CD14-positive monocyte (primary cell): ENCODE measurements around the gene FRMD3. TPM values are rescaled to one million over a fixed set of nuclear protein-coding genes. Genes with fewer than 3 reads are reported as not detected.

Experiments
- DNase-seq, 3 donors: peaks; one replicate each; pipeline ENCODE4 v3.0.0-alpha.2; 2011 to 2022
- H2AFZ ChIP-seq: 2 replicates; pipeline ENCODE4 v1.6.0; 2012; ENCODE audit warnings: mild to moderate bottlenecking, low read depth, low read length, inconsistent platforms; ENCODE audit not compliant: insufficient read depth, poor library complexity, severe bottlenecking
- H3K27ac ChIP-seq, 2 donors: 1 replicate in 1 of 2; 2 replicates in 1 of 2; pipeline ENCODE4 v1.5.1; 2012 to 2013; ENCODE audit warnings: low read length in 2 of 2, control low read depth in 1 of 2, inconsistent platforms in 1 of 2, low read depth in 1 of 2, mild to moderate bottlenecking in 1 of 2
- H3K27me3 ChIP-seq, 2 donors: one replicate each; pipeline versions ENCODE4 v1.6.0 to v1.6.1; 2011 to 2013; ENCODE audit warnings: low read length in 2 of 2; ENCODE audit not compliant: control insufficient read depth in 2 of 2, insufficient read depth in 2 of 2
- H3K36me3 ChIP-seq, 2 donors: replicated peaks in 1 of 2; 1 replicate in 1 of 2; 2 replicates in 1 of 2; pipeline versions ENCODE4 v1.5.1 to v1.6.1; 2012 to 2013; ENCODE audit warnings: low read length in 2 of 2, control low read depth in 1 of 2, inconsistent platforms in 1 of 2, mild to moderate bottlenecking in 1 of 2; ENCODE audit not compliant: insufficient read depth in 2 of 2, control insufficient read depth in 1 of 2
- H3K4me1 ChIP-seq, 2 donors: 1 replicate in 1 of 2; 2 replicates in 1 of 2; pipeline versions ENCODE4 v1.5.1 to v1.6.1; 2012 to 2013; ENCODE audit warnings: low read length in 2 of 2, control low read depth in 1 of 2, inconsistent platforms in 1 of 2, mild to moderate bottlenecking in 1 of 2, moderate library complexity in 1 of 2; ENCODE audit not compliant: insufficient read depth in 2 of 2, control insufficient read depth in 1 of 2
- H3K4me2 ChIP-seq: replicated peaks from 2 replicates; pipeline ENCODE3; 2012; ENCODE audit warnings: low read length, moderate library complexity, mild to moderate bottlenecking; ENCODE audit not compliant: poor library complexity, severe bottlenecking; ENCODE audit errors: extremely low read depth
- H3K4me3 ChIP-seq, 3 experiments: fragments of 200-600 bp in 1 of 3; sonication (generic) in 1 of 3; replicated peaks in 1 of 3; 1 replicate in 2 of 3; 2 replicates in 1 of 3; pipeline ENCODE4 v1.5.1; 2011 to 2013; ENCODE audit warnings: low read length in 3 of 3, mild to moderate bottlenecking in 3 of 3, control low read depth in 2 of 3, low read depth in 2 of 3, inconsistent platforms in 1 of 3, moderate library complexity in 1 of 3
- H3K79me2 ChIP-seq: 2 replicates; pipeline ENCODE4 v1.6.0; 2012; ENCODE audit warnings: mild to moderate bottlenecking, control low read depth, inconsistent platforms, low read length, moderate library complexity; ENCODE audit not compliant: insufficient read depth
- H3K9ac ChIP-seq: 2 replicates; pipeline ENCODE4 v1.6.0; 2017; ENCODE audit warnings: low read length, mild to moderate bottlenecking; ENCODE audit not compliant: insufficient read depth, poor library complexity, severe bottlenecking
- H3K9me3 ChIP-seq, 2 donors: replicated peaks in 1 of 2; 1 replicate in 1 of 2; 2 replicates in 1 of 2; pipeline versions ENCODE4 v1.5.1 to v1.6.1; 2012 to 2013; ENCODE audit warnings: low read length in 2 of 2, control low read depth in 1 of 2; ENCODE audit not compliant: control insufficient read depth in 1 of 2, insufficient read depth in 1 of 2
- H4K20me1 ChIP-seq: 2 replicates; pipeline ENCODE4 v1.6.0; 2012; ENCODE audit warnings: mild to moderate bottlenecking, low read length, control low read depth, moderate library complexity; ENCODE audit not compliant: insufficient read depth
- H3K27ac Mint-ChIP-seq, 7 donors: one replicate each; pipeline ENCODE4 v1.8.0; 2020; ENCODE audit warnings: mild to moderate bottlenecking in 7 of 7, mixed read lengths in 7 of 7, moderate library complexity in 6 of 7, inconsistent platforms in 2 of 7
- H3K27me3 Mint-ChIP-seq, 3 donors: one replicate each; pipeline ENCODE4 v1.8.0; 2021 to 2022; ENCODE audit warnings: low read depth in 3 of 3, mild to moderate bottlenecking in 3 of 3, mixed read lengths in 3 of 3, moderate library complexity in 3 of 3, inconsistent platforms in 1 of 3
- H3K36me3 Mint-ChIP-seq, 2 donors: one replicate each; pipeline ENCODE4 v1.8.0; 2020; ENCODE audit warnings: mixed read lengths in 2 of 2, inconsistent platforms in 1 of 2, mild to moderate bottlenecking in 1 of 2
- H3K4me1 Mint-ChIP-seq: one replicate; pipeline ENCODE4 v1.8.0; 2020; ENCODE audit warnings: mild to moderate bottlenecking, mixed read lengths
- H3K4me3 Mint-ChIP-seq, 2 donors: one replicate each; pipeline ENCODE4 v1.8.0; 2020; ENCODE audit warnings: mild to moderate bottlenecking in 2 of 2, mixed read lengths in 2 of 2, moderate library complexity in 1 of 2
- H3K9me3 Mint-ChIP-seq, 7 donors: one replicate each; pipeline ENCODE4 v1.8.0; 2020 to 2022; ENCODE audit warnings: mixed read lengths in 7 of 7, mild to moderate bottlenecking in 6 of 7, moderate library complexity in 6 of 7, inconsistent platforms in 2 of 7
- WGBS: methylation state at CpG from one replicate; pipeline ENCODE4 v1.1.5; 2013; ENCODE audit warnings: missing lambda C conversion rate; ENCODE audit not compliant: insufficient coverage; 5-methylcytosine and 5-hydroxymethylcytosine counted together
- intact Hi-C, 2 donors: fragments of 100-400 bp; cut with micrococcal nuclease; formaldehyde crosslinking; loops; one replicate each; pipeline versions ENCODE4 v1.15.0 to v1.15.1; 2023
- polyA plus RNA-seq, 3 donors: library from polyadenylated mRNA; depleted of rRNA in 1 of 3; unstranded in 2 of 3; stranded (reverse) in 1 of 3; fragments of 300-500 nt in 2 of 3; fragments of >200 nt in 1 of 3; fragmentation: Illumina TruSeq in 2 of 3; gene quantifications; 1 replicate in 2 of 3; 2 replicates in 1 of 3; pipeline ENCODE4 v1.2.3, GENCODE V29; 2012 to 2021
- TF ChIP-seq, protein P1 (sequence below): fragments of 200-600 bp; IDR thresholded peaks from one replicate; pipeline ENCODE4 v1.8.0; 2022; ENCODE audit warnings: antibody characterized with exemption, mild to moderate bottlenecking

The FRMD3 gene
- polyA plus RNA-seq, 3 donors = 2.8 to 9.8 (median 4.2) TPM

DNA sequence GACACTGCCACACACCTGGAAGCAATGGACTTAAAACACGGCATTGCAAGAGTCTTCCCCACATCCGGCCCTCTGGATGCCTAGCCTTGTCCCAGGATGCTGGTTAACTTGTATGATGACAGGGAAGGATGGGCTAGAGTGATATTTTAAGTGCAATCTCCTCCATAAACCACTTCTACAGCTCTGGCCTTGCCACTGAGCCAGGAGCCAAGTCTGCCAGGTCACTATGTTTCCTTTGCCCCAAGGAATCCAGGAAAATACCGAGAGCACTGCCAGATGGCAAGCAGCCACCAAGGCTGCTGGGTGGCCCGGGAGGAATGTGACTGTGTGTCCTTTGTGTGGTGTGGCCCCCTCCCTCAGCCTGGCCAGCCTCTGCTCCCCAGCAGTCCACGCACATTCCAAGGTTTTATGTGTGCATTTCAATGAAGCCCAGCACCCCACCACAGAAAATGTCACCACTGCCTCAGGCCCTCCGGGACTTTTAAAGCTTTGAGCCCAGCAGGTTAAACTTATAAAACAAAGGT, 106.0 kb downstream of the FRMD3 start:
- peak overlapping the region in 1 of 2 donors; percentile 47 for H3K27ac ChIP-seq
- no peak overlapping the region for H3K4me2 ChIP-seq
- peaks cover 0 to 1% (median 0%) of the 10 kb centered on the region in 7 donors for H3K9me3 Mint-ChIP-seq

DNA sequence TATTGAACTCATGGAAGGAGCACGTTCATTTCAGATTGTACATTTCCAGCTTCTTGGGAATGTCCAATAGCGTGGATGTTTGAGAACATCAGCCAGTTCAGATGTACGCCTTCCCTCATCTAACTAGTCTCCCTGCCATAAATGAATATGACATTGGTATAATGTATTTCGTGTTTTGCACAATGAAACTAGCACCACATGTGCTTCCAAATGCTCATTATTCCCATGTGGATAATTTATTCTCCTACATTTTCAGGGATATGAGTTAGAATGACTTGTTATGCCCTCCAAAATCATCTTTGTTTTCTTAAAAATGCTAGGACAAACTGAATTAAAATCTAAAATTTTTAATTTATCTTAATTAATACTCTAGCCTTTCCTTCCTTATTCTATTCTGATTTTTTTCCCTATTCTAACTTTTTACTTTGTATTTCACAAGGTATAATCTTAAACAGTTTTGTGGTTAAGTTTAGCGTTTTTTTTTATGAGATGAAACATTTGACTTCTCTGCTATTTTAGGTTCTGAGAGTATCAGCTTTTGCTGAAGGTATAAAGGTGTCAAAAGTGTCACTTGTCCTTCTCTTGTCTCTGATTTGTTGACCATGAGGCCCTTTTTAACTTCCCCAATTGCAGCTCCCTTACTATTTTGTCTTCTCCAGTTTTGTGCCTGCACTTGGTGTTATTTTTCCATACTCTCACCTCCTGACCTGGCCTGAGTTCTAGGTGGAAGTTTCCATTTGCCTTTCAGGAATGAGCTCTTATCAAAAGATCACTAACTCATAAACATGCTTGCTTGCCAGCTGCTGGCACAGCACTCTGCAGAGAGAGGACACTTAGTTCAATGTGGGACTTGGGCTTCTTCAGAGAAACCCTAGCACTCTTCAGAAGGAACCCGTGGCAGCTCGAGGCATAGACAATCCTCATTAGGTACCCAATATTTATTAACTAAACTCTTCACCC, 106.8 kb downstream of the FRMD3 start:
- no peak for DNase-seq
- Histone ChIP-seq H3K79me2 (no peaks in the 10 kb centered on the region), H3K4me2 (no peak overlapping the region), H3K4me1 (peaks cover 47 to 51% of the 10 kb centered on the region in 2 donors), H3K4me3 (no peak overlapping the region), H3K27me3 (no peaks in the 10 kb centered on the region), H2AFZ (no peak overlapping the region), H4K20me1 (no peaks in the 10 kb centered on the region), H3K9me3 (no peaks in the 10 kb centered on the region), H3K36me3 (no peaks in the 10 kb centered on the region), H3K27ac (peak overlapping the region in 1 of 2 donors; percentile 47), H3K9ac (no peak overlapping the region)
- WGBS = 100% methylated on average over 3 of the region's 7 CpGs
- Mint-ChIP-seq H3K36me3 (peaks cover 3% of the 10 kb centered on the region in 2 donors), H3K27me3 (peaks cover 0 to 2% (median 2%) of the 10 kb centered on the region in 3 donors), H3K4me1 (peaks cover 53% of the 10 kb centered on the region), H3K27ac (peak overlapping the region in 1 of 7 donors; percentile 19), H3K9me3 (peaks cover 0 to 1% (median 0%) of the 10 kb centered on the region in 7 donors), H3K4me3 (no peak overlapping the region)
- intact Hi-C loops = no loop called here
- TF ChIP-seq, protein P1, sequence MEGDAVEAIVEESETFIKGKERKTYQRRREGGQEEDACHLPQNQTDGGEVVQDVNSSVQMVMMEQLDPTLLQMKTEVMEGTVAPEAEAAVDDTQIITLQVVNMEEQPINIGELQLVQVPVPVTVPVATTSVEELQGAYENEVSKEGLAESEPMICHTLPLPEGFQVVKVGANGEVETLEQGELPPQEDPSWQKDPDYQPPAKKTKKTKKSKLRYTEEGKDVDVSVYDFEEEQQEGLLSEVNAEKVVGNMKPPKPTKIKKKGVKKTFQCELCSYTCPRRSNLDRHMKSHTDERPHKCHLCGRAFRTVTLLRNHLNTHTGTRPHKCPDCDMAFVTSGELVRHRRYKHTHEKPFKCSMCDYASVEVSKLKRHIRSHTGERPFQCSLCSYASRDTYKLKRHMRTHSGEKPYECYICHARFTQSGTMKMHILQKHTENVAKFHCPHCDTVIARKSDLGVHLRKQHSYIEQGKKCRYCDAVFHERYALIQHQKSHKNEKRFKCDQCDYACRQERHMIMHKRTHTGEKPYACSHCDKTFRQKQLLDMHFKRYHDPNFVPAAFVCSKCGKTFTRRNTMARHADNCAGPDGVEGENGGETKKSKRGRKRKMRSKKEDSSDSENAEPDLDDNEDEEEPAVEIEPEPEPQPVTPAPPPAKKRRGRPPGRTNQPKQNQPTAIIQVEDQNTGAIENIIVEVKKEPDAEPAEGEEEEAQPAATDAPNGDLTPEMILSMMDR = no peak

More for the DNA sequence above, 106.0 kb downstream of the FRMD3 start:
- intact Hi-C loops = no loop called here
- Histone ChIP-seq H3K27me3 (no peaks in the 10 kb centered on the region), H3K36me3 (no peaks in the 10 kb centered on the region), H3K79me2 (no peaks in the 10 kb centered on the region), H3K9me3 (no peaks in the 10 kb centered on the region), H4K20me1 (no peaks in the 10 kb centered on the region), H3K4me3 (no peak overlapping the region), H3K9ac (no peak overlapping the region), H2AFZ (no peak overlapping the region), H3K4me1 (peaks cover 40 to 43% of the 10 kb centered on the region in 2 donors)
- H3K4me3 Mint-ChIP-seq = no peak overlapping the region
- no peak for DNase-seq
- peaks cover 0 to 2% (median 2%) of the 10 kb centered on the region in 3 donors for H3K27me3 Mint-ChIP-seq
- TF ChIP-seq, protein P1 = no peak
- peak overlapping the region in 2 of 7 donors; percentile 60 to 75 for H3K27ac Mint-ChIP-seq
- peaks cover 46% of the 10 kb centered on the region for H3K4me1 Mint-ChIP-seq
- WGBS = 100% methylated on average over 1 of the region's 6 CpGs
- H3K36me3 Mint-ChIP-seq = peaks cover 5% of the 10 kb centered on the region in 2 donors
